OCI-LY1 (cell line): Measurements from ENCODE around the gene GPR39.

Experiments
- EZH2 ChIP-seq: fragments of 200-600 bp; sonication (generic), shearing (Covaris generic); IDR thresholded peaks from 2 replicates; pipeline ENCODE4 v1.8.0; 2017; ENCODE audit warnings: borderline replicate concordance, mixed run types, mild to moderate bottlenecking, antibody characterized with exemption, low read length, moderate library complexity, mixed read lengths
- TF ChIP-seq, protein P1 (sequence below): fragments of 200-600 bp; sonication (generic), shearing (Covaris generic); IDR thresholded peaks from 2 replicates; pipeline ENCODE4 v1.5.1; 2017; ENCODE audit warnings: mild to moderate bottlenecking, antibody characterized with exemption, low read length, moderate library complexity, mixed read lengths

DNA sequence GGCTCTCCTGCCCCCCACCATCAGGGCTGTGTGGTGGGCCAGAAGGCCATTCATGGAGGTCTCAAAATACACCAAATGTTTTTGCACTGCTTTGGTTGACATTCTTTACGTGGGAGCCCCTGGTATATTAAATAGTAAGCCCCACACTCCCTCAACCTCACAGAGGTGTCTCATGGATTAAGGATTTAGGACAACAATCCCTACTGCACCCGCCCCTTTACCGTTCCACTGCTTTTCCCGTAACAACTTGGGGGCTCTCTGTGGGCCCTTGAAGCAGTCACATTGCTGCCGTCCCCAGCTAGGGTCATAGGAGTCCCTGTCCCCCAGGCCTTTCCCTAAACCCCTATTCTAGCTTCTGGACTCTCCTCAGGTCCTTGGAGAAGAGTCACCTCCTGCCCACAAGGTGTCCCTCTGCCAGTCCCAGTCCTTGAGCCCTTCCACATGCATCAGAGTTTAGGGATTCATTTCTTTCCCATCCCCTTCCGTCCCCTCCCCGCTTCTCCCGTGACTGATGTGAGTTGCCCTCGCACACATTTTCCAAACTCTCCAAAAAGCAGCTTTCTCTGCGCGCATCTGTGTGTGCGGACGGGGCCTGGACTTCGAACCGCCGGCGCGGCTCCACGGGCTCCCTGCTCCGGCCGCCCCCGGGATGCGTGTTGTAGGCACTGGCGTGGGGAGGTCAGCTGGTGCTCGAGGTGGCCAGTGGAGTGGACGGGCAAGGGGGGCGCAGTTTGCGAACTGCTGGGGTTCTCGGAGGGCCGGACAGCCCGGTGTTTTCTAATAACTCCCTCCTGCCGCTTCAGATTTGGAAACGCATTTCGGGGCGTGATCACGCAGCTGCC, 168.6 kb downstream of the GPR39 start:
- TF ChIP-seq EZH2, result no peak
- TF ChIP-seq, protein P1, sequence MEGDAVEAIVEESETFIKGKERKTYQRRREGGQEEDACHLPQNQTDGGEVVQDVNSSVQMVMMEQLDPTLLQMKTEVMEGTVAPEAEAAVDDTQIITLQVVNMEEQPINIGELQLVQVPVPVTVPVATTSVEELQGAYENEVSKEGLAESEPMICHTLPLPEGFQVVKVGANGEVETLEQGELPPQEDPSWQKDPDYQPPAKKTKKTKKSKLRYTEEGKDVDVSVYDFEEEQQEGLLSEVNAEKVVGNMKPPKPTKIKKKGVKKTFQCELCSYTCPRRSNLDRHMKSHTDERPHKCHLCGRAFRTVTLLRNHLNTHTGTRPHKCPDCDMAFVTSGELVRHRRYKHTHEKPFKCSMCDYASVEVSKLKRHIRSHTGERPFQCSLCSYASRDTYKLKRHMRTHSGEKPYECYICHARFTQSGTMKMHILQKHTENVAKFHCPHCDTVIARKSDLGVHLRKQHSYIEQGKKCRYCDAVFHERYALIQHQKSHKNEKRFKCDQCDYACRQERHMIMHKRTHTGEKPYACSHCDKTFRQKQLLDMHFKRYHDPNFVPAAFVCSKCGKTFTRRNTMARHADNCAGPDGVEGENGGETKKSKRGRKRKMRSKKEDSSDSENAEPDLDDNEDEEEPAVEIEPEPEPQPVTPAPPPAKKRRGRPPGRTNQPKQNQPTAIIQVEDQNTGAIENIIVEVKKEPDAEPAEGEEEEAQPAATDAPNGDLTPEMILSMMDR, result no peak
